Activated CD4-positive, alpha-beta T cell treated with anti-CD3 and anti-CD28 coated beads, Interleukin-2, amount 50 U/mL, for 48 hours (primary cell): Measurements from ENCODE around the gene AAGAB.
"Not testable (repeated sequence)": the region's sequence is repeated elsewhere in the genome, so short reads cannot be mapped to it uniquely, and the experiment has no call there.

Experiments used
- DNase-seq, 2 experiments: peaks; one replicate each; pipeline ENCODE4 v3.0.0-alpha.2; 2020

The AAGAB gene

GRCh38 chr15:67253101-67253500 is 1.4 kb downstream of the AAGAB start:
- DNase-seq, result no peak

DNA sequence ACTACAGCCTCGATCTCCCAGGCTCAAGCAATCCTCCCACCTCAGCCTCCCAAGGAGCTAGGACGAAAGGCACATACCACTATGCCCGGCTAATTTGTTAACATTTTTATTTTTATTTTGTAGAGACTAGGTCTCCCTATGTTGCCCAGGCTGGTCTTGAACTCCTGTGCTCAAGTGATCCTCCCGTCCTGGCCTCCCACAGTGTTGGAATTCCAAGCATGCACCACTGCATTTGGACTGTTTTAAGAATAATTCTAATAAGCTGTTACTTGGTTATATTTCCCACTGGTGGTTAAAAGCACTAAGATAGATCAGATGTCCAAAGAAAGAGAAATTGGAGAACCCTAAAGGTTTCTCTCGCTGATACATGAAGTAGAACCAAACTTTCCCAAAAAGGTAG is 3.1 kb downstream of the AAGAB start:
- DNase-seq, result no peak

- DNase-seq, result no peak
These were observed 4.6 kb downstream of the AAGAB start for GRCh38 chr15:67249830-67250229.

DNA sequence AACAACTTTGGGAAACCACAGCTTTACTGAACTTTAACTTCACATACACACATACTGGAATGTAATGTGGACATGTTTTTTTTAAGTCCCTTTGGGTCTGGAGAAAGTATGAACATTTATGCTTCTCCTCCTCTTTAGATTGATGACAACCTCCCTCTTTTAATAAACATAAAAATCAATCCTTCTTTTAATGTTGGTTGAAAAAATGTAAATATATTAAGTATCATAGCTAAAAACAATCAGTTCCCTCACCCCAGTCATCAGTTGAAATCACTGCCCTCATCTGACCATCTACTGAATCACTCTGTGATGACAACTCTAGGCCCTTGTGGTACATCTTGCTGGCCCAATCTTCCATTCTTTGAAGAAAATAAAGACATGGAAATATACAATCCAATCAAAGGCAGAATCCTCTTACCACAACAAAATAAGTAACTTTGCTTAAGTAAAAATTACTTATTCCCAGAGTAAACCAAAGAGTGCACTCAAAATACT is 6.4 kb downstream of the AAGAB start:
- DNase-seq, result no peak

DNA sequence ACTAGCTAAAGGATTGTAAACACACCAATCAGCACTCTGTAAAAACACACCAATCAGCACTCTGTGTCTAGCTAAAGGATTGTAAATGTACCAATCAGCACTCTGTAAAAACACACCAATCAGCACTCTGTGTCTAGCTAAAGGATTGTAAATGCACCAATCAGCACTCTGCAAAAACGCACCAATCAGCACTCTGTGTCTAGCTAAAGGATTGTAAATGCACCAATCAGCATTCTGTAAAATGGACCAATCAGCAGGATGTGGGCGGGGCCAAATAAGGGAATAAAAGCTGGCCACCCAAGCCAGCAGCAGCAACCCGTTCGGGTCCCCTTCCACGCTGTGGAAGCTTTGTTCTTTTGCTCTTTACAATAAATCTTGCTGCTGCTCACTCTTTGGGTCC is 7.9 kb downstream of the AAGAB start:
- not testable (repeated sequence) for DNase-seq

- DNase-seq, result no peak
These were observed 9.4 kb downstream of the AAGAB start for GRCh38 chr15:67244971-67245478.

DNA sequence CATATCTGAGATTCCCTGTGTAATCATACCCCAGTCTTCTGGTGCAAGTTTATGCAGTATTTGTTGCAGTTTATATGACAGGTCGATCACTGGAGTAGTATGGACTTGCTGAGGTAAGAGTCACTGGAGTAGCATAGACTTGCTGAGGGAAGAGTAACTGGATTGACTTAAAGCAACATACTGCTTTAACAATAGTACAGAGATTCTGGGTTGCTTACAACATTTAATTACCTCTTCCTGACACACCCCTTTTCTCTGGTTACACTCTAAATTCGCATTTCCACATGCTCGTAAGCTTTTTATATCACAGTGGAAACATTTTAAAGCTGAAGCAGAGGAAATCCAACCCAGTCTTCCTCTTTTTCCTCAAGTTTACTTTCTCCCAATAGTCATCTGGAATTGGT is 11.8 kb downstream of the AAGAB start:
- DNase-seq, result no peak

DNA sequence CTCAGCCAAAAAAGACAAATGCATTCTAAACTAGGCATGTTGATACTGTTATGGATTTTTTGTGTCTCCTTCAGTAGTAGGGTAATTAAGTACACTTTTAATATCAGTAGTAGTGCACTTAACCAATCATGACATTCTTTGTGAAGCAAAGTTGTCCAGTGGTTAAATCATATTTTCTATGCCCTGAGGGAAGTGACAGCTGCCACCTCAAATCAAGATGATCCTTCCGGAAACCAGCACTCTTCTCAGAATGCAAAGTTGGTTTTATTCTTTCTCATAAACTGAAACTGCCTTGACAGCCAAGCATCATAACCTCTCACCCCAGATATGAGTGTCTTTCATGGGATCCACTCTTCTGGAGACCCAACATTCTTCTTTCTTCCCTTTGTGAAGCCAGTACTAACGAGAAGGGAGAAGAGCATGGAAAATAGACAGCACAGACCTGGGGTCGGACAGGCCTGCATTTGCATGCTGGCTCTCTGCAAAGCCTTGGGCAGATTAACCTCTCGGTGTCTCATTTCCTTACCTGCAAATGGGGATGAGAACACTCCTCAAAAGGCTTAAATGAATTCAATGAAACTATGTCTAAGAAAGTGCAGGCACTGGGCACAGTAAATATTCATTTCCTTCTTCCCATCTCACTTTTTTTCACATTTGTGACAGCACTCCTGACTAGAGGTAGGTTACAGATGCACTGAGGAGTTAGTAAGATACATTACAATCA is 13.2 kb downstream of the AAGAB start:
- DNase-seq, result peak; percentile 27 to 43

- DNase-seq, result peak in 1 of 2 experiments; percentile 22
These were observed 14.0 kb downstream of the AAGAB start for GRCh38 chr15:67240235-67241131.

DNA sequence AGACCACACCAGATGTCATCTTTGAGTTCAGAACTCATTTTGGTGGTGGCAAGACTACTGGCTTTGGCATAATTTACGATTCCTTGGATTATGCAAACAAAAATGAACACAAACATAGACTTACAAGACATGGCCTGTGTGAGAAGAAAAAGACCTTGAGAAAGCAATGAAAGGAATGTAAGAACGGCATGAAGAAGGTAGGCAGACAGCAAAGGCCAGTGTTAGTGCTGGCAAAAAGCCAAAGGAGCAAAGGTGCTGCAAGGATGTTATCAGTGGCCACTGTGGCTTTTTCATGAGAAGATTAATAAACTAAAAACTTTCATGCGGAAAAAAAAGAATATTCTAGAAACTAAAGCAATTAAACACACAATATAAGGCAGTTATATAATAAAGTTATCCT is 21.9 kb downstream of the AAGAB start:
- no peak for DNase-seq

- DNase-seq, result no peak
These were observed 24.0 kb downstream of the AAGAB start for GRCh38 chr15:67230504-67230903.

DNA sequence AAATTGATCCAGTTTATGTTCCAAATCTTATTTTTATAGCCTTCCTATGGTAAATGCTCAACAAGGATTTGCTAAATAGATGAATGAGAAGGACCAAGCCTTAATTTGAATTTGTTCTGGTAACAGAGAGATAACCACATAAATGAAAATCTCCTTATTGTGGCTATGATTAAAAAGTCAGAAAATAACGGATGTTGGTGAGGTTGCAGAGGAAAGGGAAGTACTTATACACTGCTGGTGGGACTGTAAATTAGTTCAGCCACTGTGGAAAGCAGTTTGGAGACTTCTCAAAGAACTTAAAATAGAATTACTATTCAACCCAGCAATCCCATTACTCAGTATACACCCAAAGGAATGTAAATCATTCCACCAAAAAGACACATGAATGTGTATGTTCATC is 26.2 kb downstream of the AAGAB start:
- no peak for DNase-seq

- DNase-seq, result no peak
These were observed 26.6 kb downstream of the AAGAB start for GRCh38 chr15:67227846-67228245.

DNA sequence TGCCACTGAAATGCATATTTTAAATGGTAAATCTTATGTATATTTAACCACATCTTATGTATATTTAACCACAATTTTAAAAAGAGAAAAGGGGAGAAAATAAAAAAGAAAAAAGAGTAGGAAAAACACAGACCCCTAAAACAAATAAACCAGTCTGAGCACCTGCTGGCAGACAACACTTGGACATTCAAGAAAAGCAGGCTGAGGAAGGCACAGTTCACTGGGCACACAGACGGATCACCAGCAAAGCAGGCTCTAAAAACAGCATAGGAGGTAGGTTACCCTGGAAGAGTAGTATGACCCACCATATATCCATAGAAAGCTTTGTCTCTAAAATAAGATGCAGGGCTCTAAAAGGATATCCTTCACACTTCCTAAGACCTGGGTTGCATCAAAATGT is 27.0 kb downstream of the AAGAB start:
- DNase-seq, result no peak

GRCh38 chr15:67225336-67225735 is 29.1 kb downstream of the AAGAB start:
- no peak for DNase-seq

GRCh38 chr15:67224889-67225288 is 29.6 kb downstream of the AAGAB start:
- DNase-seq, result no peak

DNA sequence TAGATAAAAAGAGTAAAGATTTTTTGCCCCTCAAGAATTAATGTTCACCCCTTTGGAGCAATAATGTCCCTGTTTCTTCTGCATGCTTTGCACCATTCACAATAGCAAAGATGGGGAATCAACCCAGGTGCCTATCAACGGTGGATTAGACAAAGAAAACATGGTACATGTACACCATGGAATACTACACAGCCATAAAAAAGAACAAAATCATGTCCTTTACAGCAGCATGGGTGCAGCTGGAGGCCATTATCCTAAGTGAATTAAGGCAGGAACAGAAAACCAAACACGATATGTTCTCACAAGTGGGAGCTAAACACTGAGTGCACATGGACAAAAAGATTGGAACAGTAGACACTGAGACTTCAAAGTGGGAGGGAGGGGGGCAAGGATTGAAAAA is 35.2 kb downstream of the AAGAB start:
- no peak for DNase-seq

- no peak for DNase-seq
These were observed 36.0 kb downstream of the AAGAB start for GRCh38 chr15:67218428-67218827.

DNA sequence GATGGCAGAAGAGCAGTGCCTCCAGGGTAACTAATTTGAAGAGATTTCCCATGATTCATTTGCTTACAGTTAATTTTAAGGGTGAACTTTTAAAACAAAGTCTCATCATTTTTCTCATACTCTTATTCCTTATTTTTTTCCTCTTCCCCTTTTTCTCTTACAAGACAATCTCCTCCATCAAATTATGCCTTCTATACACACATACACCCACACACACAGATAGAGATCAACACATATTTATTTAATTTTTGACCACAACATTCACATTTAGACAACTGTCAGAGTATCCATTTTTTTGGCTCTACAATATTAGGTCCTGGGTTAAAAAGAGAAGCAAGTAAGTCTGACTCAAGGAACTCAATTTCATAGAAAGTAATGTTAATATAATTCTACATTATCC is 37.6 kb downstream of the AAGAB start:
- DNase-seq, result no peak

DNA sequence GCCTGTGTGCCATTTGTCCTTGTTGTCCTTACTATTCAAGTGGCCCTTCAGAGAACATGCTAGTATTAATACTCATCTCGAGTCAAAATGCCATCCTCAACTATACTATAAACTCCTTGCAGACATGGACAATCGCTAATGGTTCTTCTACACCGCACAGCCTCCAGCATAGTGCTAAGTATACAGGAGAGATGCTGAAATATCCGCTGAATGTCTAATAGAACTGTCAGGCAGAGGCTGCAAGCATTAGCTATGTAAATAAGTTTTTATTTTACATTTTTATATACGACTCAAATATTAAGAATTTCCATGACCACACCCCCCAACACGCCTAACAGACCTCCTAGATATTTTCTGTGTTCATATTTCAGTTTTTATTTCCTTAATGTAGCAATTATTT is 39.4 kb downstream of the AAGAB start:
- DNase-seq, result no peak

- no peak for DNase-seq
These were observed 41.6 kb downstream of the AAGAB start for GRCh38 chr15:67212684-67213367.

DNA sequence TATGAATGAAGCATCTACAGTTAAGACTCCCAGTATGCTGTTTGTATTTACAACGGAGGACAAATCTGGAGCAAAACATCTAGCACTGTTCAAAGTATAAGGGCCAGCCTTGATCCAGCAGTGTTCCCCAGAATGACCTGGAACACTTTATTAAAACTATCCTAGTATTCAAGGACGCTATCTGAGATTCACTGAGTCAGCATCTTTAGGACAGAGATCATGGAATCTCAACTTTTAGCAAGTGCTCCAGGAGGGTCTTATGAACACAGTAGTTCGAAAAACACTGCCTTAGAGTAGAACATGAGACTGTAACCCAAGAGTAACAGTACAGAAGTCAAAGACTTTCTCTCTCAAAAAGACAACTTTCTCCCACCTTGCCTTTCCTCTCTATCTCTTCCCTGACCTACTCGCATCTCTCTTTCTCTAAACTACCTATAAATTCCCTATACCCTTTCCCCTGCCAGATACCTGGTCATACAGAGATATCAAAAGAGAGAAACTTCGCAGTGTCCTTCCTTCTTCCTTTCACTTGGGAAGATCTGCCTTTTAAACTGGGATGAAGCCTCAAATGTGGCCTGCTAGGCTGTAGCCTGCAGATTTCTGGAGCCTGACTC is 43.8 kb downstream of the AAGAB start:
- DNase-seq, result no peak

GRCh38 chr15:67208396-67208795 is 46.1 kb downstream of the AAGAB start:
- DNase-seq, result no peak
